GM12873 (cell line): ENCODE data around the gene MGAT4C.

ENCODE experiments used
- CTCF ChIP-seq: IDR thresholded peaks from 2 replicates; pipeline ENCODE4 v1.5.1; 2012; ENCODE audit warnings: low read depth, mild to moderate bottlenecking, moderate library complexity, low read length, control low read depth; ENCODE audit not compliant: insufficient read depth; ENCODE audit errors: missing control alignments

Gene MGAT4C

GRCh38 chr12:86122846-86123468 is 133.2 kb downstream of the MGAT4C start:
- TF ChIP-seq CTCF: no peak

GRCh38 chr12:86118161-86118560 is 138.0 kb downstream of the MGAT4C start:
- no peak for TF ChIP-seq CTCF

GRCh38 chr12:86117711-86118110 is 138.5 kb downstream of the MGAT4C start:
- TF ChIP-seq CTCF: no peak

- no peak for TF ChIP-seq CTCF
These were observed 152.1 kb downstream of the MGAT4C start for GRCh38 chr12:86104087-86104486.

GRCh38 chr12:86097161-86097560 is 159.0 kb downstream of the MGAT4C start:
- TF ChIP-seq CTCF: no peak

- TF ChIP-seq CTCF: no peak
These were observed 164.5 kb downstream of the MGAT4C start for GRCh38 chr12:86091681-86092080.

- no peak for TF ChIP-seq CTCF
These were observed 174.3 kb downstream of the MGAT4C start for GRCh38 chr12:86081843-86082242.
